CD14-positive monocyte (primary cell): ENCODE data around the gene SLC25A21. TPM values are rescaled to one million over a fixed set of nuclear protein-coding genes. Genes with fewer than 3 reads are reported as not detected.

Experiments
- DNase-seq, 3 donors: peaks; one replicate each; pipeline ENCODE4 v3.0.0-alpha.2; 2011 to 2022
- H2AFZ ChIP-seq: 2 replicates; pipeline ENCODE4 v1.6.0; 2012; ENCODE audit warnings: mild to moderate bottlenecking, low read depth, low read length, inconsistent platforms; ENCODE audit not compliant: insufficient read depth, poor library complexity, severe bottlenecking
- H3K27ac ChIP-seq, 2 donors: 1 replicate in 1 of 2; 2 replicates in 1 of 2; pipeline ENCODE4 v1.5.1; 2012 to 2013; ENCODE audit warnings: low read length in 2 of 2, control low read depth in 1 of 2, inconsistent platforms in 1 of 2, low read depth in 1 of 2, mild to moderate bottlenecking in 1 of 2
- H3K27me3 ChIP-seq, 2 donors: one replicate each; pipeline versions ENCODE4 v1.6.0 to v1.6.1; 2011 to 2013; ENCODE audit warnings: low read length in 2 of 2; ENCODE audit not compliant: control insufficient read depth in 2 of 2, insufficient read depth in 2 of 2
- H3K36me3 ChIP-seq, 2 donors: replicated peaks in 1 of 2; 1 replicate in 1 of 2; 2 replicates in 1 of 2; pipeline versions ENCODE4 v1.5.1 to v1.6.1; 2012 to 2013; ENCODE audit warnings: low read length in 2 of 2, control low read depth in 1 of 2, inconsistent platforms in 1 of 2, mild to moderate bottlenecking in 1 of 2; ENCODE audit not compliant: insufficient read depth in 2 of 2, control insufficient read depth in 1 of 2
- H3K4me1 ChIP-seq, 2 donors: 1 replicate in 1 of 2; 2 replicates in 1 of 2; pipeline versions ENCODE4 v1.5.1 to v1.6.1; 2012 to 2013; ENCODE audit warnings: low read length in 2 of 2, control low read depth in 1 of 2, inconsistent platforms in 1 of 2, mild to moderate bottlenecking in 1 of 2, moderate library complexity in 1 of 2; ENCODE audit not compliant: insufficient read depth in 2 of 2, control insufficient read depth in 1 of 2
- H3K4me2 ChIP-seq: replicated peaks from 2 replicates; pipeline ENCODE3; 2012; ENCODE audit warnings: low read length, moderate library complexity, mild to moderate bottlenecking; ENCODE audit not compliant: poor library complexity, severe bottlenecking; ENCODE audit errors: extremely low read depth
- H3K4me3 ChIP-seq, 3 experiments: fragments of 200-600 bp in 1 of 3; sonication (generic) in 1 of 3; replicated peaks in 1 of 3; 1 replicate in 2 of 3; 2 replicates in 1 of 3; pipeline ENCODE4 v1.5.1; 2011 to 2013; ENCODE audit warnings: low read length in 3 of 3, mild to moderate bottlenecking in 3 of 3, control low read depth in 2 of 3, low read depth in 2 of 3, inconsistent platforms in 1 of 3, moderate library complexity in 1 of 3
- H3K79me2 ChIP-seq: 2 replicates; pipeline ENCODE4 v1.6.0; 2012; ENCODE audit warnings: mild to moderate bottlenecking, control low read depth, inconsistent platforms, low read length, moderate library complexity; ENCODE audit not compliant: insufficient read depth
- H3K9ac ChIP-seq: 2 replicates; pipeline ENCODE4 v1.6.0; 2017; ENCODE audit warnings: low read length, mild to moderate bottlenecking; ENCODE audit not compliant: insufficient read depth, poor library complexity, severe bottlenecking
- H3K9me3 ChIP-seq, 2 donors: replicated peaks in 1 of 2; 1 replicate in 1 of 2; 2 replicates in 1 of 2; pipeline versions ENCODE4 v1.5.1 to v1.6.1; 2012 to 2013; ENCODE audit warnings: low read length in 2 of 2, control low read depth in 1 of 2; ENCODE audit not compliant: control insufficient read depth in 1 of 2, insufficient read depth in 1 of 2
- H4K20me1 ChIP-seq: 2 replicates; pipeline ENCODE4 v1.6.0; 2012; ENCODE audit warnings: mild to moderate bottlenecking, low read length, control low read depth, moderate library complexity; ENCODE audit not compliant: insufficient read depth
- H3K27ac Mint-ChIP-seq, 7 donors: one replicate each; pipeline ENCODE4 v1.8.0; 2020; ENCODE audit warnings: mild to moderate bottlenecking in 7 of 7, mixed read lengths in 7 of 7, moderate library complexity in 6 of 7, inconsistent platforms in 2 of 7
- H3K27me3 Mint-ChIP-seq, 3 donors: one replicate each; pipeline ENCODE4 v1.8.0; 2021 to 2022; ENCODE audit warnings: low read depth in 3 of 3, mild to moderate bottlenecking in 3 of 3, mixed read lengths in 3 of 3, moderate library complexity in 3 of 3, inconsistent platforms in 1 of 3
- H3K36me3 Mint-ChIP-seq, 2 donors: one replicate each; pipeline ENCODE4 v1.8.0; 2020; ENCODE audit warnings: mixed read lengths in 2 of 2, inconsistent platforms in 1 of 2, mild to moderate bottlenecking in 1 of 2
- H3K4me1 Mint-ChIP-seq: one replicate; pipeline ENCODE4 v1.8.0; 2020; ENCODE audit warnings: mild to moderate bottlenecking, mixed read lengths
- H3K4me3 Mint-ChIP-seq, 2 donors: one replicate each; pipeline ENCODE4 v1.8.0; 2020; ENCODE audit warnings: mild to moderate bottlenecking in 2 of 2, mixed read lengths in 2 of 2, moderate library complexity in 1 of 2
- H3K9me3 Mint-ChIP-seq, 7 donors: one replicate each; pipeline ENCODE4 v1.8.0; 2020 to 2022; ENCODE audit warnings: mixed read lengths in 7 of 7, mild to moderate bottlenecking in 6 of 7, moderate library complexity in 6 of 7, inconsistent platforms in 2 of 7
- WGBS: methylation state at CpG from one replicate; pipeline ENCODE4 v1.1.5; 2013; ENCODE audit warnings: missing lambda C conversion rate; ENCODE audit not compliant: insufficient coverage; 5-methylcytosine and 5-hydroxymethylcytosine counted together
- intact Hi-C, 2 donors: fragments of 100-400 bp; cut with micrococcal nuclease; formaldehyde crosslinking; loops; one replicate each; pipeline versions ENCODE4 v1.15.0 to v1.15.1; 2023
- polyA plus RNA-seq, 3 donors: library from polyadenylated mRNA; depleted of rRNA in 1 of 3; unstranded in 2 of 3; stranded (reverse) in 1 of 3; fragments of 300-500 nt in 2 of 3; fragments of >200 nt in 1 of 3; fragmentation: Illumina TruSeq in 2 of 3; gene quantifications; 1 replicate in 2 of 3; 2 replicates in 1 of 3; pipeline ENCODE4 v1.2.3, GENCODE V29; 2012 to 2021
- TF ChIP-seq, protein P1 (sequence below): fragments of 200-600 bp; IDR thresholded peaks from one replicate; pipeline ENCODE4 v1.8.0; 2022; ENCODE audit warnings: antibody characterized with exemption, mild to moderate bottlenecking

SLC25A21 gene
- polyA plus RNA-seq, 3 donors: not detected

DNA sequence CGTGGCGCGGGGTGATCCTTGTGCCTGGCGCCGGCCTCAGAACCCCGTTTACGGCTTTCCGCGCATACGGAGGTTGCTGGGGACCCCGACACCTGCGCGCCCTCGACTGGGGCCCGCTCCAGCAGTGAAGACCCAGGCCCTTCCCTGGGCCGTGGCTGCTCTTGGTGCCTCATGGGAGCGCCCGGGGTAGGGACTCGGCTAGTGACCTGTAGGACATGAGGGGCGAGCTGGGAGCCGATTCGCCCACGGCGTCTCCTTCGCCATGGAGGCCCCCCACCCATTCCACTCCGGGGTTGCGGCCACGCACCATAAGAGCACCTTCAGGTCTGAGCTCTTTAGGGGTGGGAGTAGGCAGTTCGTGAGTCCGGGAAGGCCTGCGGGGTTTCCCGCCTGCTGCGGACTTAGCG, 525.0 kb downstream of the SLC25A21 start:
- Histone ChIP-seq H3K9me3 (peaks cover 0 to 23% of the 10 kb centered on the region in 2 donors), H3K27ac (no peak overlapping the region), H2AFZ (no peak overlapping the region), H4K20me1 (no peaks in the 10 kb centered on the region), H3K4me1 (no peaks in the 10 kb centered on the region), H3K36me3 (no peaks in the 10 kb centered on the region), H3K27me3 (peaks cover 73 to 80% of the 10 kb centered on the region in 2 donors), H3K4me3 (no peak overlapping the region), H3K79me2 (no peaks in the 10 kb centered on the region), H3K4me2 (no peak overlapping the region), H3K9ac (no peak overlapping the region)
- intact Hi-C loops: no loop called here
- DNase-seq: no peak
- H3K9me3 Mint-ChIP-seq: peaks cover 0 to 19% (median 7%) of the 10 kb centered on the region in 7 donors
- peaks cover 3% of the 10 kb centered on the region for H3K4me1 Mint-ChIP-seq
- no peak overlapping the region for H3K27ac Mint-ChIP-seq
- H3K4me3 Mint-ChIP-seq: peak overlapping the region in 1 of 2 donors; percentile 79
- WGBS: 2% methylated on average over 25 of the region's 34 CpGs
- H3K27me3 Mint-ChIP-seq: peaks cover 63 to 83% (median 66%) of the 10 kb centered on the region in 3 donors
- H3K36me3 Mint-ChIP-seq: peaks cover 0 to 4% of the 10 kb centered on the region in 2 donors
- TF ChIP-seq, protein P1, sequence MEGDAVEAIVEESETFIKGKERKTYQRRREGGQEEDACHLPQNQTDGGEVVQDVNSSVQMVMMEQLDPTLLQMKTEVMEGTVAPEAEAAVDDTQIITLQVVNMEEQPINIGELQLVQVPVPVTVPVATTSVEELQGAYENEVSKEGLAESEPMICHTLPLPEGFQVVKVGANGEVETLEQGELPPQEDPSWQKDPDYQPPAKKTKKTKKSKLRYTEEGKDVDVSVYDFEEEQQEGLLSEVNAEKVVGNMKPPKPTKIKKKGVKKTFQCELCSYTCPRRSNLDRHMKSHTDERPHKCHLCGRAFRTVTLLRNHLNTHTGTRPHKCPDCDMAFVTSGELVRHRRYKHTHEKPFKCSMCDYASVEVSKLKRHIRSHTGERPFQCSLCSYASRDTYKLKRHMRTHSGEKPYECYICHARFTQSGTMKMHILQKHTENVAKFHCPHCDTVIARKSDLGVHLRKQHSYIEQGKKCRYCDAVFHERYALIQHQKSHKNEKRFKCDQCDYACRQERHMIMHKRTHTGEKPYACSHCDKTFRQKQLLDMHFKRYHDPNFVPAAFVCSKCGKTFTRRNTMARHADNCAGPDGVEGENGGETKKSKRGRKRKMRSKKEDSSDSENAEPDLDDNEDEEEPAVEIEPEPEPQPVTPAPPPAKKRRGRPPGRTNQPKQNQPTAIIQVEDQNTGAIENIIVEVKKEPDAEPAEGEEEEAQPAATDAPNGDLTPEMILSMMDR: no peak

- H3K27me3 ChIP-seq: peaks cover 69 to 76% of the 10 kb centered on the region in 2 donors
- H3K9me3 ChIP-seq: peaks cover 0 to 23% of the 10 kb centered on the region in 2 donors
- Mint-ChIP-seq H3K4me1 (peaks cover 3% of the 10 kb centered on the region), H3K27me3 (peaks cover 60 to 77% (median 62%) of the 10 kb centered on the region in 3 donors), H3K9me3 (peaks cover 0 to 19% (median 7%) of the 10 kb centered on the region in 7 donors), H3K27ac (no peak overlapping the region), H3K4me3 (peak overlapping the region in 1 of 2 donors; percentile 79), H3K36me3 (peaks cover 0 to 4% of the 10 kb centered on the region in 2 donors)
- no peaks in the 10 kb centered on the region for H4K20me1 ChIP-seq
- no peak overlapping the region for H3K4me2 ChIP-seq
- no peak overlapping the region for H3K27ac ChIP-seq
- H3K4me1 ChIP-seq: no peaks in the 10 kb centered on the region
- H3K79me2 ChIP-seq: no peaks in the 10 kb centered on the region
- H3K4me3 ChIP-seq: no peak overlapping the region
- DNase-seq: no peak
- no peaks in the 10 kb centered on the region for H3K36me3 ChIP-seq
- H3K9ac ChIP-seq: no peak overlapping the region
- intact Hi-C loops: no loop called here
- TF ChIP-seq, protein P1: no peak
- H2AFZ ChIP-seq: no peak overlapping the region
- WGBS: 3% methylated on average over 47 of the region's 55 CpGs
Observed at GRCh38 chr14:36646664-36647416, 525.6 kb downstream of the SLC25A21 start.
